Right kidney (tissue), 1 donor: Measurements from ENCODE around the gene GNL1.
A peak's percentile ranks its signal among the peaks of the same experiment; 100 is the strongest.

ENCODE experiments used
- DNase-seq: peaks from one replicate; pipeline ENCODE4 v3.0.0-alpha.2; 2016

The GNL1 gene

GRCh38 chr6:30571075-30571761, 14.9 kb upstream of the GNL1 start, which contains the start of gene ABCF1:
TSS of gene ABCF1 (plus strand) at chr6:30571442. CDS start at chr6:30571488, 46 bp downstream.
- DNase-seq: peak; percentile 100

GRCh38 chr6:30570740-30571074, 14.4 kb upstream of the GNL1 start:
- no peak for DNase-seq

GRCh38 chr6:30570263-30570662, 14.0 kb upstream of the GNL1 start:
- no peak for DNase-seq

GRCh38 chr6:30568245-30568644, 12.0 kb upstream of the GNL1 start:
- no peak for DNase-seq

- DNase-seq: no peak
Observed at GRCh38 chr6:30565772-30566171, 9.5 kb upstream of the GNL1 start.

GRCh38 chr6:30564114-30564513, 7.8 kb upstream of the GNL1 start:
- no peak for DNase-seq

GRCh38 chr6:30562470-30563425, 6.5 kb upstream of the GNL1 start:
- no peak for DNase-seq

GRCh38 chr6:30560930-30561329, 4.6 kb upstream of the GNL1 start:
- DNase-seq: no peak

- no peak for DNase-seq
Observed at GRCh38 chr6:30557683-30557981, 1.3 kb upstream of the GNL1 start.

GRCh38 chr6:30556906-30557682, 805 bp upstream of the GNL1 start, which contains the start of gene PRR3:
TSS of gene PRR3 (plus strand) at chr6:30557295. CDS start at chr6:30557345, 50 bp downstream.
- DNase-seq: peak; percentile 99

GRCh38 chr6:30555816-30556065, 548 bp downstream of the GNL1 start:
- peak; percentile 90 for DNase-seq

GRCh38 chr6:30554962-30555815, 1.1 kb downstream of the GNL1 start:
- DNase-seq: no peak

GRCh38 chr6:30554404-30554803, 1.9 kb downstream of the GNL1 start:
- DNase-seq: no peak

- DNase-seq: no peak
Observed at GRCh38 chr6:30548375-30548774, 7.9 kb downstream of the GNL1 start.

GRCh38 chr6:30547454-30547853, 8.8 kb downstream of the GNL1 start:
- DNase-seq: no peak

GRCh38 chr6:30544666-30545272, 11.5 kb downstream of the GNL1 start:
- peak; percentile 23 for DNase-seq

- no peak for DNase-seq
Observed at GRCh38 chr6:30543821-30544220, 12.5 kb downstream of the GNL1 start.

- no peak for DNase-seq
Observed at GRCh38 chr6:30542915-30543314, 13.4 kb downstream of the GNL1 start.

- no peak for DNase-seq
Observed at GRCh38 chr6:30542404-30542725, 13.9 kb downstream of the GNL1 start.

GRCh38 chr6:30541515-30542403, 14.5 kb downstream of the GNL1 start:
- DNase-seq: peak; percentile 77

GRCh38 chr6:30537931-30538330, 18.4 kb downstream of the GNL1 start:
- no peak for DNase-seq
